Placental epithelial cell (primary cell): ENCODE results near the gene M1AP. TPM values are rescaled to one million over a fixed set of nuclear protein-coding genes. Genes with fewer than 3 reads are reported as not detected.

ENCODE experiments used
- total RNA-seq: library from RNA; depleted of rRNA; stranded (reverse); fragments of >200 nt; gene quantifications from 2 replicates; pipeline ENCODE4 v1.2.3, GENCODE V29; 2012

Gene M1AP, protein sequence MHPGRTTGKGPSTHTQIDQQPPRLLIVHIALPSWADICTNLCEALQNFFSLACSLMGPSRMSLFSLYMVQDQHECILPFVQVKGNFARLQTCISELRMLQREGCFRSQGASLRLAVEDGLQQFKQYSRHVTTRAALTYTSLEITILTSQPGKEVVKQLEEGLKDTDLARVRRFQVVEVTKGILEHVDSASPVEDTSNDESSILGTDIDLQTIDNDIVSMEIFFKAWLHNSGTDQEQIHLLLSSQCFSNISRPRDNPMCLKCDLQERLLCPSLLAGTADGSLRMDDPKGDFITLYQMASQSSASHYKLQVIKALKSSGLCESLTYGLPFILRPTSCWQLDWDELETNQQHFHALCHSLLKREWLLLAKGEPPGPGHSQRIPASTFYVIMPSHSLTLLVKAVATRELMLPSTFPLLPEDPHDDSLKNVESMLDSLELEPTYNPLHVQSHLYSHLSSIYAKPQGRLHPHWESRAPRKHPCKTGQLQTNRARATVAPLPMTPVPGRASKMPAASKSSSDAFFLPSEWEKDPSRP
- total RNA-seq, result 0.39 and 0.43 TPM in 2 replicates

GRCh38 chr2:74648009-74648443, at the start of gene M1AP:
Gene M1AP, minus strand, starts transcription at chr2:74648330. Its CDS starts 8,055 bp downstream, at chr2:74640275.

DNA sequence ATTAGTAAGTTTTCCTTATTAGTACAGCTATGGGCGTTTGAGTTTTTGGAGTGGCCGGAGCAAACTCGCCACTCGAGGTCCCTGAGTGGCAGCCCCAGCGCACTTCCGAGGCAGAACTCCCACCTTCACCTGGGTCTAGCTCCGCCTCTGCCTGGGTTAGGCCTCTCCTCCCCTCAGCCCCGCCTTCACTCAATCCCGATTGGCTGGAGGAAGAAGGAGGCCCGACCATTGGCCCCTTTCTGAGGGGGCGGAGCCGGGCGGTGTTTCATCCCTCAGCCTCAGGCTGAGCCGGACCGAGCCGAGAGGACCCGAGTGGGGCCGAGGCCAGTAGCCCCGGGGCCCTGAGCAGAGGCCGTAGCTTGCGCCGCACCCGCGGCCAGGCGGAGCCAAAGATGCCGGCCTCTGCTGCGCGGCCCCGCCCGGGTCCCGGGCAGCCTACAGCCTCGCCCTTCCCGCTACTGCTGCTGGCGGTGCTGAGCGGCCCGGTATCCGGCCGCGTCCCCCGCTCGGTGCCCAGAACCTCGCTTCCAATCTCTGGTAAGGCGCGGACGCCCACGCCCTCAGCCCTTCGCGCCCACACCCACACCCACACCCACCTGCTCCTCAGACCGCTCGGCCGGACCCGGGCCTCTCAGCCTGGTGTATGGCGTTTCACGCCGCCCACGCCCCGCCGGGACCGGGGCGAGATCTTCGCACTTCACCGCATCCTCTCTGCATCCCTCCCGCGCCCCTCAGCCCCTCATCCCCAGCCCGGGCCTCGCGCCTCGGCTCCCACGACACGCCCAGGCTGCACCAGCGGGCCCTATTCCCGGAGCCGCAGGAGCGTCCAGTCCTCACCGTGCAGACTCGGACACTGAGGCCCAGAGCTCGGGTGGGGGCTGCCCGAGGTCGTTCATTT, 6.1 kb upstream of the M1AP start, which contains the start of gene SEMA4F:
Gene SEMA4F (plus strand): TSS at position 263 of the 898 bp plus-strand sequence. CDS start 130 bp downstream, at position 393.

DNA sequence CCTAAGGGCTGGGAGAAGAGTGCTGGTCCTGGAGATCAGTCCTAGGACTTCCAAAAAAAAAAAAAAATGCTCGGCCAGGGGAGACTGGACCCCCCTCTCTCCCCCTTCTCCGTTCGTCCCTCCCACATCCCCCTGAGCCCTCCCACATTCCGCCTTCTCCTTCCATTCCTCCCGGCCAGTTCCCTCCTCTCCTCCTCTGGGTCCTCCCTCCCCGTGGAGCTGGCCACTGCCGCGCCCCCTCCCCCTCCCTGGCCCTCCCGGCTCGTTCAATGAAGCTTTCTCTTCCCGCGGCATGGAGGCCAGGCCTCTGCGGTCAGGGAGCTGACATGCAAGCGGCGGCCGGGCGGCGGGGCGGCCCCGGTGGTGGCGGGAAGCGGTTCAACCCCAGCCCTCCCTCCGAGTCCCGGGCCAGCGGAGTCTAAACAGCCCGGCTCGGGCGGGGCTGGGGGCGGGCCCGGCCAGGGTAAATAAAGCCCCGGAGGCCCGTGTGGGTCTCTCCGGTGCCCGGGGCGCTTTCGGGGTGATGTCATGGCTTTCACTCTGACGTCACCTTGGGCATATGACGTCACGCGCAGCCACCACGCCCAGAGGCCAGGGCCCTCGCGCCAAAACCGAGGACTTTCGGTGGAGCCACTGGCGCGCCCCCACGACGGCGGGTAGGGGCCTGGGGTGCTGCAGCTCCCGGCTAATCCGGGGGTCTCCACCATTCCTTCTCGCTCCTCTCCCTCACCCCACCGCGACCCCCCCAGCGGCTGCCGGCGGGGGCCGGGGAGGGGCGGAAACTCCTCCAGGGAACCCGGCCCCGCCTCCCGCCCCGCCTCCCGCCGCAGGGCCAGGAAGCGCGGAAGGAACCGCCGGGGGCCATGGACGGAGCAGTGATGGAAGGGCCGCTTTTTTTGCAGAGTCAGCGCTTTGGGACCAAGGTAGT, 94.0 kb downstream of the M1AP start, which contains the start of the genes DOK1 and LOXL3:
Gene DOK1 (plus strand): TSS at position 829 of the 928 bp plus-strand sequence. CDS start 35 bp downstream, at position 864.
Gene LOXL3 (minus strand): TSS at position 51 of the 928 bp plus-strand sequence. CDS start 1,308 bp downstream, outside the sequence.

GRCh38 chr2:74529357-74530238, 118.5 kb downstream of the M1AP start, which contains the start of the genes AUP1 and HTRA2:
Gene AUP1, minus strand, starts transcription at chr2:74529706. Its CDS starts 77 bp downstream, at chr2:74529629.
Gene HTRA2, plus strand, starts transcription at chr2:74529933. Its CDS starts 74 bp downstream, at chr2:74530007.

DNA sequence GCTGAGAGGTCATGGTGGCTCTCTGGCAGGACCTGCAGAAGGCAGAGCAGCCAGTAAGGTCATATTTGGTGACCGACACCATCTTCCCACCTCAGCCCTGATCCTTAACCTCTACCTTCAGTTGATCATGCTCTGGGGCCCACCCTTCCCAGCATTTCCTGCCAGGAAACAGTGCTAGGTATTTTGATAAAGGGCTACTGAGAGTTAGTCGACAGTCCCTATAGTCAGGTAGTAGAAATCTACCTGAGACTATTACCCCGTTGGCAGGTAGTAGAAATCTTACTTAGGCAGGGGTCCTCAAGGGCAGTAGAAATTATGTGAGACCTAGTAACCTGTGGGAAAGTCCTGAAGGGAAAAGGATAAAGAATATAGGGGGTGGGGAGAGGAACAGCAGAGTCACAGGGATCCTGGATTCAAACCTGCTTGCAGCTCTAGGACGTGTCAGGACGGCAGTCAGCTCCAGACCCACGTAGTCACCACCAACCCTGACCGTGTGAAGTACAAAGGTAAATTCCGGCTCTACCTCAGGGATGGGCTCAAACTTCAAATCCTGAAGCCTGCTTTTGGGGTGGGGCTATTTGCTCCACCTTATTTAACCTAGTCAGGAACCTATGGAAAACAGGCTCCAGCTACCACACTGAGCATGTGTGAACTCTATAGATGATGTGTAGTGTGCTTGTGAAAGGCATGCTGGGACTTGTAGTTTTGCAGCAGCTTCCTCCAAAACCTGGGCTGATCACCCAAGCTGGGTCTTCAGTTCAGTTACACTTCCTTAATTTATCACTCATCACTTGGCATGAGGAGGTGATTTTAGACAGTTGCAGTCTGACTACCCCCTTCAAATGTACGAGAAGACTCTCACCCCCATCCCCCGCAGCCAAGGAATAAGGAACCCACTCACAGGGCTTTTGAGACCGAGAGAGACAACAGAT, 122.1 kb downstream of the M1AP start, which contains the start of gene DQX1:
Gene DQX1 (minus strand): TSS at position 515 of the 932 bp plus-strand sequence. CDS start 502 bp downstream, at position 13.

DNA sequence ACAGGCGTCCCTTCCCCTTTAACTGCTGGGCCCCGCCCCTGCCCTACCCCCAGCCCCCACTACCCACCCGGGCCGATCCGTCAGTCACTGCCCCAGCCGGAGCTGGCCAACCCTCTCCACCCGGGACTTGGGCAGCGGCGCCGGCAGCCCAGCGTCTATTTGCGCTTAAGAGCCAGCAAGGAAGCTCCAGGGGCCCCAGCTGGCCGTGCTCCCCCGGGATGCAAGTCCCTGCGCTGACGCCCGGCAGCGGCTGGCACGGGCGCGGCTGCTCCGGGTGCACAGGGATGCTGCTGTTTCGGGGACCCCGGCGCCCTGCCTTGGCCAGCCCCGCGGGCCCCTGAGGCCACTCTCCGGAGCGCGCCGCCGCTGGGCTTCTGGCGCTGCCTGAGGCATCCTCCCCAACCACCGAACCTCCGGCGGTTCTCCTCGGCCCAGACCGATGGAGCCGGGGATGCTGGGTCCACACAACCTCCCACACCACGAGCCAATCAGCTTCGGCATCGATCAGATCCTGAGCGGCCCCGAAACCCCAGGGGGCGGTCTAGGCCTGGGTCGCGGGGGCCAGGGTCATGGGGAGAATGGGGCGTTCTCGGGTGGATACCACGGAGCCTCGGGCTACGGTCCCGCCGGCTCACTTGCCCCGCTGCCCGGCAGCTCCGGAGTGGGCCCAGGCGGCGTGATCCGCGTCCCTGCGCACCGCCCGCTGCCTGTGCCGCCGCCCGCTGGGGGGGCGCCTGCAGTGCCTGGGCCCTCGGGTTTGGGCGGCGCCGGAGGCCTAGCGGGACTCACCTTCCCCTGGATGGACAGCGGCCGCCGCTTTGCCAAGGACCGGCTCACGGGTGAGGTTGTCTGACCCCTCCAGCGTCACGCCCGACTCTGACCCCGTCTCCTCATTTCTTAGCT, 133.5 kb downstream of the M1AP start, which contains the start of gene TLX2:
Gene TLX2 (plus strand): TSS at position 83 of the 903 bp plus-strand sequence. CDS start 357 bp downstream, at position 440.

Other genes with a start within 250 kb of the M1AP start
- gene C2orf81, start 226.7 kb downstream of the M1AP start, total RNA-seq, result 3.1 and 4.1 TPM in 2 replicates
- gene WDR54, start 226.6 kb downstream of the M1AP start, total RNA-seq, result 27.9 and 43.5 TPM in 2 replicates
- 76.2 and 119 TPM in 2 replicates for gene RTKN, start 206.4 kb downstream of the M1AP start, total RNA-seq
- 15.7 and 18.1 TPM in 2 replicates for gene INO80B, start 193.2 kb downstream of the M1AP start, total RNA-seq
- gene WBP1, start 189.9 kb downstream of the M1AP start, total RNA-seq, result 74.5 and 130 TPM in 2 replicates
- gene MOGS, start 182.9 kb downstream of the M1AP start, total RNA-seq, result 55.7 and 92.6 TPM in 2 replicates
- gene MRPL53, start 175.7 kb downstream of the M1AP start, total RNA-seq, result 24.1 and 31.8 TPM in 2 replicates
- 28.7 and 43.6 TPM in 2 replicates for gene CCDC142, start 165.3 kb downstream of the M1AP start, total RNA-seq
- gene TTC31, start 165.2 kb downstream of the M1AP start, total RNA-seq, result 20.4 and 23.6 TPM in 2 replicates
- gene LBX2, start 148.7 kb downstream of the M1AP start, total RNA-seq, result 1.8 and 7.9 TPM in 2 replicates
- gene PCGF1, start 140.6 kb downstream of the M1AP start, total RNA-seq, result 19.6 and 22.9 TPM in 2 replicates
- not detected in 2 replicates for gene TLX2, start 133.9 kb downstream of the M1AP start, total RNA-seq
- 0.33 and 0.39 TPM in 2 replicates for gene DQX1, start 122.1 kb downstream of the M1AP start, total RNA-seq
- 71.5 and 128 TPM in 2 replicates for gene AUP1, start 118.6 kb downstream of the M1AP start, total RNA-seq
- 34.9 and 40.0 TPM in 2 replicates for gene HTRA2, start 118.4 kb downstream of the M1AP start, total RNA-seq
- gene LOXL3, start 94.4 kb downstream of the M1AP start, total RNA-seq, result 0.39 TPM in 1 of 2 replicates, not detected in the other
- gene DOK1, start 93.6 kb downstream of the M1AP start, total RNA-seq, result 4.9 and 5.5 TPM in 2 replicates
- 4.3 and 5.1 TPM in 2 replicates for gene SEMA4F, start 5.9 kb upstream of the M1AP start, total RNA-seq
- gene HK2, start 185.8 kb upstream of the M1AP start, total RNA-seq, result 5.2 and 7.5 TPM in 2 replicates